ENCODE results near the gene ATP6AP1. TPM values are rescaled to one million over a fixed set of nuclear protein-coding genes. Genes with fewer than 3 reads are reported as not detected.
A peak's percentile ranks its signal among the peaks of the same experiment; 100 is the strongest.

Gene ATP6AP1
- total RNA-seq, 1 experiment from 2014 or later = 60.2 TPM

DNA sequence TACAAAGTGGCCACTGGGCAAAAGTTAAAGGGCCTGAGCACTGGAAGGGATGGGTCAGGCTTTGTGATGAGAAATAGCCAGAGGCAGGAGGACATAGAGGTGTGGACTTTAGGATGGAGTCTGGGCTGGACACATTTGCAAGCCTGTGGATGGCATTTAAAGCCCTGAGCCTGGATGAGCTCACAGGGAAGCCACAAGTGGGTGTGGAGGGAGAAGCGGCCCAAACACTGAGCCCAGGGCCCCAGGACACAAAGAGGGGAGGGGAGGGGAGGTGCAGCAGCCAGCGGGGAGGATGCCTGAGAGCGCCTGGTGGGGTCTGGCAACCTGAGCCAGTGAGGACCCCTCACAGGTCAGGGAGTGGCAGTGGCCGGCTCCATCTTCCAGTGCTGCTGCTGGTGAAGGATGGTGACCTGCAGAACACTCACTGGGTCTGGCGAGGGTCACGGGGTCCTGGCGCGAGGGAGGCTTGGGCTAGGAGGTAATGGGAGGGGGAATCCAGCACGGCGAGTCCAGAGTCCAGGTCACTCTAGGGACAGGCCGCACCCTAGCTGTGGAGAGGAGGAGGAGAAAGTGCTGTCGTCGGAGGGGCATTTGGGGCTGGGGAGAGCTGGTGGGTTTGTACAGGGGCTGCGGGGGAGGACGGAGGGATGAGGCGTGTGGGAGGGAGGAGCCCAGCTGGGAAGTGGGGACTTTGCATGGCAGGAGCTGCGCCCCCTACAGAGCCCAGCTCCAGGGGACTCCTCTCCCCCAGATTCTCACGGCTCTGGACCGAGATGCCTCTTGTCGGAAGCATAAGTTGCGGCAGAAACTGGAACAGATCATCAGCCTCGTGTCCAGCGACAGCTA lies 43.6 kb downstream of the ATP6AP1 start:
- DNase-seq (ENCODE audit: low spot score) = no peak

DNA sequence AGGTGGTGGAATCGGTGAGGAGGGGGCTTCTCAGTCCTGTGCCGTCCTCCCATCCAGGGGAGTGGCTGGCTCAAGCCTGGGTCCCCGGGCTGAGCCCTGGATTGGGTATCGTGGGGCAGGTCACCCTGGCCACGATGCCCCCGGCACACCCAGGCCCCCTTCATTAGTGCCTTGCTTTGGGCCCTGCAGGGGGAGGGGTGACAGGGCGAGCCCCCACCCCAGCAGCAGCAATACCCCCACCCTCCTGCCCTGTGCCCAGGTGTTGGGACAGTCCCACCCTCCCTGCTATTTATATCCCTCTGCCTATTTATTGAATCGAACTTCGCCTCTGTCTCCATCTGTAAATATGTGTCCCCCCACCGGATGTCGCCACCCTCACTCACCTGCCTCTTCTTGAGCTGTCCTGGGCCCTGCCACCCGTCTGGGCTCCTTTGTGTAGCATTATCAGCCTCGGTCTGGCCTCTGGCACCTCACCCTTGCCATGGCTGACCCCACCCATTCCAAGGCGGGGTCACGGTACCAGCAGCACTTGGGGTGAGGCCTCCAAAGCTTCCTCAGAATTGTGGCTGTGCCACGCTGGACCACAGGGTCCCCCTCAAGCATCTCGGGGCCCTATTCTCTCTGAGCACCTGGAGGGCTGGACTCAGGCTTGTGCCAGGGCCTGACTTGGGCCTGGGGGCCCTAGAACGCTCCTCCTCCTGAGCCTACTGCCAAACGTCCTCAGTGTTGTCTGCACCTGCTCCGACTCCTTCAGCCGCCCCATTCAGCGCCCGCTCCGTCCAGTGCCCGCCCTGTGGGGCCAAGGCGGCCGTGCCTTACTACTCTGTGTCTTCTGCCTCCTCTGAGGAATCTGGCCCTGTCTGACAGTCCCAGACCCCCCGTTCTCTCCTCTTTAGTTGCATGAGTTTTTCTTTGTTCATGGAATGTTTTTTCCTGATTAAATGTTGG lies 44.5 kb downstream of the ATP6AP1 start:
- DNase-seq (ENCODE audit: low spot score) = no peak

GRCh38 chrX:154473683-154474082 lies 45.2 kb downstream of the ATP6AP1 start:
- DNase-seq (ENCODE audit: low spot score) = no peak

GRCh38 chrX:154476821-154477220 lies 48.3 kb downstream of the ATP6AP1 start:
- no peak for DNase-seq (ENCODE audit: low spot score)

GRCh38 chrX:154477891-154478477 lies 49.5 kb downstream of the ATP6AP1 start:
- no peak for DNase-seq (ENCODE audit: low spot score)

- peak; percentile 82 for DNase-seq (ENCODE audit: low spot score)
Measured at GRCh38 chrX:154478728-154479622, 50.5 kb downstream of the ATP6AP1 start, which contains the start of gene LAGE3. Gene LAGE3, minus strand, starts transcription at chrX:154479281. Its CDS starts 366 bp downstream, at chrX:154478915.

DNA sequence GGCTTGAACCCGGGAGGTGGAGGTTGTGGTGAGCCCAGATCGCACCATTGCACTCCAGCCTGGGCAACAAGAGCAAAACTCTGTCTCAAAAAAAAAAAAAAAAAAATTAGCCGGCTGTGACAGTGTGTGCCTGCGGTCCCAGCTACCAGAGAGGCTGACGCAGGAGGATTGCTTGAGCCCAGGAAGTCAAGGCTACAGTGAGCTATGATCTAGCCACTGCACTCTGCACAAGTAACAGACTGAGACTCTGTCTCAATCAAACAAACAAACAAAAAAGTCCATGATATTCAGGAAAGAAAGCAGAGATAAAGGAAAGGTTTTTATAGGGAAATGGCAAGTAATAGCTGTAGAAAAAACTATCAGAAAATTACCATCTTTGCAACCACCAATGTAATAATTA lies 52.7 kb downstream of the ATP6AP1 start:
- no peak for DNase-seq (ENCODE audit: low spot score)

DNA sequence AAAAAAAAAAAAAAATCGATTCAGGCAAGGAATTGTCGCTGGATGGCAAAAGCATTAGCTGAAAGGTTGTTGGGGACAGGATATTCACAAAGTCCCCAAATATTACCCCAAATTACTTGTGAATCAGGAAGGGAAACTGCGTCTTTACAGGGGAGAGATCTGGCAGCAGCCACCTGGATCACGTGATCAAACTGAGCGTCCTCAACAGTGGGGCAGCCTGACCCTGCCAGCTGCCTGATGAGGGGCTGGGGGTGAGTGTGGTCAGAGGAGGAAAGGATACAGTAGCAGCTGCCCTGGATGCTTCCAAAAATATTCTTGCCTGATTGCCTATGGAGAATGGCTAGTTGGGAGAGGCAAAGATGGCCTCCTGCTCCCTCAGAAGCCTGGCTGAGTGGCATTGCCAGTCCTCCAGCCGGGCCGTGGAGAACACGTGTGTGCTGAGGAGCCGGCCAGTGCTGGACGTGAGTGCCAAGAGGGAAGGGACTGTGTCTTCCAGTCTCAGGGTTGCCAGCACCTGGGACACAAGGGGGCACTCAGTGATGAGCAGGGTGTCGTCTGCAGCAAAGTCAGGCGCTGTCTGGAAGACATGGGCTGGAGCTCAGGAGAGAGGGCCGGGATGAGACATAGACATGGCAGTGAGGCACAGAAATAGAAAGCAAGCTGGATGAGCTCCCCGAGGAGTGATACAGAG lies 53.6 kb downstream of the ATP6AP1 start:
- no peak for DNase-seq (ENCODE audit: low spot score)

DNA sequence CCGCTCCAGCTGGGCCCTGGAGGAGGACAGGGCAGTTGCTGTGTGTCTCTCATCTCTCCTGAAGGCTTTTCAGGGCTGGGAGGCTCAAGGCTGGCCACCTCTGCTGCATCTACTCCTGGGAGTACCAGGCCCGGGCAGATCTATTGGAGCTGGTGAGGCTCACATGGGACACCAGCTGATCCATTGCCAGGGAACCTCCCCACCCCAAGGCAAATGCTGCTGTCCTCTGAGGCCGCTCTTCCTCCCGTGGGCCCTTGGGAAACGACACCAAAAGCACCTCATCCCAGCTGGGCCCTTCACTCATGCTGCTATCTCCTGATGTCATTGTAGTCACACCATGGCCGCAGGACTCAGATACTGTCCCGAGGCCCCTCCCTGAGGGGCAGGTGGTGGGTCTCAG lies 54.3 kb downstream of the ATP6AP1 start:
- no peak for DNase-seq (ENCODE audit: low spot score)

DNA sequence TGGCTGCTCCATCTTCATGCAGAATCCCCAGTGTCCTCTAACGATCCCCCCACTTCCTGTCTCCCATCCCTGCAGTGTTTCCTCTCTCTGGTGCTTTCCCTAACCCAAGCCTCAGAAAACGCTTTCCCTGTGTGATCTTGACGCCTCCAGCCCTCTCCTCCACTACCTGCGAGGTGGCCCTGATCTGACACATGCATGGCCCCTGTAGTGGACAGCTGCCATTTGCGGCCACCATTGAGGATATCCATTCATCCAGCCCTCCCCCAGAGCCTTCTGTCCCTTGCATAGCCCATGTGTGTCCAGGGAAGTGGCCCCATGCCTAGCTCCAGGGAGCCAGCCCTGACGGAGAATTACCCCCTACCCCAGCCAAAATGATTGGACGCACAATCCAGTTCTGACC lies 54.8 kb downstream of the ATP6AP1 start:
- DNase-seq (ENCODE audit: low spot score) = no peak

DNA sequence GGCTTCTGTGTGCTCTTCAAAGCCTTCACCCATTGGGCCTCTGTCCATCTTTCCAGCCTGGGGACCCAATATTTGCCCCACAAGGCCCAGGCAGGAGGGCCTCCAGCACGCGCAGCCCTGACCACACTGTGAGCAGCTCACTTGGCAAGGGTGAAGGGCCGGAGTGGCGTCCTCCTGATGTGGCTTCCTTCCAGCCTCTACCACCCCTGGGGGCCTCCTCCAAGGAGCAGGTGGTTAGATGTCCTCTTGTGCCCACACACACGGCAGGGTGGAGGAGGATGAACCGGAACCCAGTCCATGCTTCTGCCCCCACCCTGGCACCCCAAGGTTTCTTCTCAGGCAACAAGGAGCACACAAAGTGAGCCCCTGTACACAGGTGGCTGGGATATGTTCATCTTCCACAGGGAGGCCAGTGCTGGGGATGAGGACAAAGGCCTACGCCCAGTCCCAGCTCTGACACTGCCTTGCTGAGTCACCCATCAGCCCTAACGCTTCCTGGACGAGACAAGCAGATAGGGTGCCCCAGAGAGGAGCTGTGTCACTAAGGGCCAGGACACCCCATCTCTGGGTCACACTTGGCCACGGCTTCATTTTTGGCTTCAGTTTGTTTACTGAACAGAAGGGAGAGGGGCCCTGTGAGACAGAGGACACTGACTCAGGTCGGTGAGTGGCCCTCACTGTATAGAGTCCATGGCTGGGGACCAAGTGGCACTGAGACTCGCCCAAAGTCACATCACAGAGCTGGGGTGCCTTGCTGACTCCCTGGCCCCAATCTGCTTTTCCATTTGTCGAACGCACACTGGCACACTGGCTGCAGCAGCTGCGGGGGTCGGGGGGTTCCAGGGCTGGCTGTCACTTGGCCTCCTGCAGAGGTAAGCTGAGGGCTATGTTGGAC lies 56.0 kb downstream of the ATP6AP1 start:
- no peak for DNase-seq (ENCODE audit: low spot score)

DNA sequence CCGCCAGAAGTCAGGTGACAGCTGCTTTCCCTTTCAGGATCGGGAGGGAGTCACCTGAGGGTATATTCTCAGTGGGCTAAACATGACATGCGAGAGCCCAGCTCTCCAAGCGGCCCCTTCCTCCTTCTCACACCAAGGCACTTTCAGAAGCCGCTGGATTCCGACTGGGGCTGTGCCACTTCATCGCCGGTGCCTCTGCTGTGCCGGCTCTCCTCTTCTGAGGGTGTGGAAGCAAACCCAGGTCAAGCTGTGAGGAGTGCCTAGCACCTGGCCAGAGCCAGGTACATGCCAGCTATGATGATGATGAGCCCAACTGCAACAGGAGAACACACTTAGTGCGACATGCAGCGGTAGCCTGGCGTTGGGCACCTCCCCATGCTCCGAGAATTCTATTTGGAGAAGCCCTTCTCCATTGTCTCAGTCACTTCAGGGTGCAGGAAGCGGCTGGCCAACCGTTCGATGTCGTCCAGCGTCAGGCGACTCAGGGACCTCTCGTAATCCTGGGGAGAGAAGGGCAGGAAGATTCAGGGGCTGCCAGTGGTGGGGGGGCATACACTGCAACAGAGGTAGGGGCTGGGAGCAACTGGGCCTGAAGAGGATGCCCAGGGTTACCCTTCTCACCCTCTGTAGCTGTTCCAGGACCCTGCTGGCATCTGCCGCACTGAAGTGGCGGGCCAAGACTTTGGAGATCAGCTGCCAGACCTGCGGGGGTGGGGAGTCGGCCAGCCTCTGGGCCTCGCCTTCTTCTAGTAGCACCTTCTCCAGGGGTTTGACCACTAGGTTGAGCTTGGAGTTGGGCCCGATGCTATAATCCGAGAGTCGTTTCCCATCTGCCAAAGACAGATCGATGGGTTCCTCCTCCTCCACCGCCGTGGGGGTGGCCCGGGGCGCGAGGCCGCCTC lies 56.9 kb downstream of the ATP6AP1 start:
- no peak for DNase-seq (ENCODE audit: low spot score)

DNA sequence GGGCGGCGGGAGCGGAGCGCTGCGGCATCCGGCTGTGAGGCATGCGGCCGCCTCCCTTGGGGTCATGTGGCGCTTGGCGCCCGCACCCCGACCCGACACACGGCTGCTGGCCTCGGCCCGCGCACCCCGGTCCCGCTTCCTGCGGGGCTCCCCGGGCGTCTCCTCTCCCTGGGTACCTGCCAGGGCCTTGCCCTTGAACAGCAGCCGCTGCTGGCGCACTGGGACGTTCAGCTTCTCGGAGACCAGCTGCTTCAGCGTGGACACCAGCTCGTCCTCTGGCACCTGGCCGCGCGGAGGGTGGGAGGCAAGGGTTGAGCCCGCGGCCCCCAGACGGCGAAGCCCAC lies 57.5 kb downstream of the ATP6AP1 start:
- no peak for DNase-seq (ENCODE audit: low spot score)

Other genes with a start within 250 kb of the ATP6AP1 start
- gene OPN1MW, start 246.1 kb upstream of the ATP6AP1 start, total RNA-seq (2014; rRNA removed; shearing (Covaris generic)) = not detected in 2 replicates
- not detected in 2 replicates for gene OPN1MW2, start 208.9 kb upstream of the ATP6AP1 start, total RNA-seq (2014; rRNA removed; shearing (Covaris generic))
- gene OPN1MW3, start 171.1 kb upstream of the ATP6AP1 start, total RNA-seq (2014; rRNA removed; shearing (Covaris generic)) = not detected in 2 replicates
- gene TEX28, start 133.6 kb upstream of the ATP6AP1 start, total RNA-seq (2014; rRNA removed; shearing (Covaris generic)) = not detected in 2 replicates
- 2.1 TPM in 1 of 2 replicates, not detected in the other for gene TKTL1, start 132.9 kb upstream of the ATP6AP1 start, total RNA-seq (2014; rRNA removed; shearing (Covaris generic))
- gene FLNA, start 54.0 kb upstream of the ATP6AP1 start, total RNA-seq (2014; rRNA removed; shearing (Covaris generic)) = 409 and 458 TPM in 2 replicates
- gene EMD, start 49.4 kb upstream of the ATP6AP1 start, total RNA-seq (2014; rRNA removed; shearing (Covaris generic)) = 53.3 and 69.3 TPM in 2 replicates
- gene RPL10, start 30.3 kb upstream of the ATP6AP1 start, total RNA-seq (2014; rRNA removed; shearing (Covaris generic)) = 5,829 and 6,316 TPM in 2 replicates
- 19.4 and 21.8 TPM in 2 replicates for gene DNASE1L1, start 19.4 kb upstream of the ATP6AP1 start, total RNA-seq (2014; rRNA removed; shearing (Covaris generic))
- 15.1 and 15.3 TPM in 2 replicates for gene TAFAZZIN, start 17.1 kb upstream of the ATP6AP1 start, total RNA-seq (2014; rRNA removed; shearing (Covaris generic))
- 62.2 and 68.0 TPM in 2 replicates for gene GDI1, start 8.5 kb downstream of the ATP6AP1 start, total RNA-seq (2014; rRNA removed; shearing (Covaris generic))
- 52.2 and 63.0 TPM in 2 replicates for gene FAM50A, start 15.5 kb downstream of the ATP6AP1 start, total RNA-seq (2014; rRNA removed; shearing (Covaris generic))
- 1.6 and 1.9 TPM in 2 replicates for gene PLXNA3, start 29.6 kb downstream of the ATP6AP1 start, total RNA-seq (2014; rRNA removed; shearing (Covaris generic))
- gene LAGE3, start 50.6 kb downstream of the ATP6AP1 start, total RNA-seq (2014; rRNA removed; shearing (Covaris generic)) = 57.8 and 96.3 TPM in 2 replicates
- 55.5 and 94.8 TPM in 2 replicates for gene UBL4A, start 57.9 kb downstream of the ATP6AP1 start, total RNA-seq (2014; rRNA removed; shearing (Covaris generic))
- 20.0 and 35.3 TPM in 2 replicates for gene SLC10A3, start 62.0 kb downstream of the ATP6AP1 start, total RNA-seq (2014; rRNA removed; shearing (Covaris generic))
- 17.2 and 17.9 TPM in 2 replicates for gene FAM3A, start 87.6 kb downstream of the ATP6AP1 start, total RNA-seq (2014; rRNA removed; shearing (Covaris generic))
- 329 and 350 TPM in 2 replicates for gene G6PD, start 118.2 kb downstream of the ATP6AP1 start, total RNA-seq (2014; rRNA removed; shearing (Covaris generic))
- 20.1 and 23.0 TPM in 2 replicates for gene IKBKG, start 118.9 kb downstream of the ATP6AP1 start, total RNA-seq (2014; rRNA removed; shearing (Covaris generic))
- not detected in 2 replicates for gene CTAG1A, start 156.5 kb downstream of the ATP6AP1 start, total RNA-seq (2014; rRNA removed; shearing (Covaris generic))
- not detected in 2 replicates for gene CTAG1B, start 190.6 kb downstream of the ATP6AP1 start, total RNA-seq (2014; rRNA removed; shearing (Covaris generic))
- gene CTAG2, start 224.9 kb downstream of the ATP6AP1 start, total RNA-seq (2014; rRNA removed; shearing (Covaris generic)) = not detected in 2 replicates

Measured in H4 (cell line).